ENCODE measurements around the gene TOX4. TPM values are rescaled to one million over a fixed set of nuclear protein-coding genes. Genes with fewer than 3 reads are reported as not detected.

Gene TOX4
- total RNA-seq, 1 donor from 2014 or later = 61.1 TPM

GRCh38 chr14:21525962-21526671 is 49.1 kb downstream of the TOX4 start, which contains the start of gene SALL2:
Gene SALL2 (minus strand): TSS chr14:21526346. CDS start chr14:21526127, 219 bp downstream.
- H3K4me3 Mint-ChIP-seq = peak within 1 kb of the TSS; percentile 80
- no peaks in the 10 kb centered on the region for H3K27me3 Mint-ChIP-seq (ENCODE audit: low read depth)
- H3K9me3 Mint-ChIP-seq = no peaks in the 10 kb centered on the region
- H3K36me3 Mint-ChIP-seq = peaks cover 25% of the 10 kb centered on the region
- H3K27ac Mint-ChIP-seq = peak within 1 kb of the TSS; percentile 90
- H3K4me1 Mint-ChIP-seq = peaks cover 33% of the 10 kb centered on the region
- TF ChIP-seq, protein P1, sequence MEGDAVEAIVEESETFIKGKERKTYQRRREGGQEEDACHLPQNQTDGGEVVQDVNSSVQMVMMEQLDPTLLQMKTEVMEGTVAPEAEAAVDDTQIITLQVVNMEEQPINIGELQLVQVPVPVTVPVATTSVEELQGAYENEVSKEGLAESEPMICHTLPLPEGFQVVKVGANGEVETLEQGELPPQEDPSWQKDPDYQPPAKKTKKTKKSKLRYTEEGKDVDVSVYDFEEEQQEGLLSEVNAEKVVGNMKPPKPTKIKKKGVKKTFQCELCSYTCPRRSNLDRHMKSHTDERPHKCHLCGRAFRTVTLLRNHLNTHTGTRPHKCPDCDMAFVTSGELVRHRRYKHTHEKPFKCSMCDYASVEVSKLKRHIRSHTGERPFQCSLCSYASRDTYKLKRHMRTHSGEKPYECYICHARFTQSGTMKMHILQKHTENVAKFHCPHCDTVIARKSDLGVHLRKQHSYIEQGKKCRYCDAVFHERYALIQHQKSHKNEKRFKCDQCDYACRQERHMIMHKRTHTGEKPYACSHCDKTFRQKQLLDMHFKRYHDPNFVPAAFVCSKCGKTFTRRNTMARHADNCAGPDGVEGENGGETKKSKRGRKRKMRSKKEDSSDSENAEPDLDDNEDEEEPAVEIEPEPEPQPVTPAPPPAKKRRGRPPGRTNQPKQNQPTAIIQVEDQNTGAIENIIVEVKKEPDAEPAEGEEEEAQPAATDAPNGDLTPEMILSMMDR (IDR thresholded peaks at IDR 0.05; ENCODE audit: unreplicated experiment) = no peak
- peak; percentile 75 to 80 for DNase-seq (ENCODE audit: low spot score in 2 of 2, unreplicated experiment in 2 of 2)

DNA sequence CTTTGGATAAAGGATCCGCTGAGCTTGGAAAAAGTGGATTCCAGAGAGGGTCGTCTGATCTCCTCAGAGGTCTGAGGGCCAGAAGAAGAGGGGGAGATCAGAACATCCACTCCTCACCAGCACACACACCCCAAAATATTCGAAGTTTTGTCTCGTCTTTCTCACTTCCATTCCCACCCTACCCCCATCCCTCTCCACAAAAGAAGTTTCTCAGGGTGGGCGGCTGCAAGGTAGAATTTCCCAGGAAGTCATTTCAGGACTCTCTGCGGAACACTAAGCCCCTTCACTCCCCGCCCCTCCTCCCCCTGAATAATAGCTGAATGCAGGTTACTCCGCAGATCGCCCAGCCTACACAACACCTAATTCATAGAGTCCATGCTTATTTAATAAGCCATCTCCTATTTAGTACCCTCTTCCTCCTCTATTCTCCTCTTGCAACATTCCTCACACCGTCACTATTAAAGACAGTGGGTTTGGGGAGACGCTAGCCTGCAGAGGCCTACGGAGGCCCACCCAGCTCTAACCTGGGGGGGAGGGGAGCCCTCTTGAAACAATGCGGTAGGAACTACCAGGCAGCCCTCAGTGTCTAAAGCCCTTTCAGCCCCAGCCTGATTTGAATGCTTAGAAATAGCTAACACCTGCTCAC is 49.8 kb downstream of the TOX4 start:
- TF ChIP-seq, protein P1 (IDR thresholded peaks at IDR 0.05; ENCODE audit: unreplicated experiment) = no peak
- no peaks in the 10 kb centered on the region for H3K27me3 Mint-ChIP-seq (ENCODE audit: low read depth)
- peak overlapping the region; percentile 90 for H3K27ac Mint-ChIP-seq
- peaks cover 24% of the 10 kb centered on the region for H3K36me3 Mint-ChIP-seq
- peaks cover 32% of the 10 kb centered on the region for H3K4me1 Mint-ChIP-seq
- peak overlapping the region; percentile 80 for H3K4me3 Mint-ChIP-seq
- H3K9me3 Mint-ChIP-seq = no peaks in the 10 kb centered on the region
- DNase-seq (ENCODE audit: low spot score in 2 of 2, unreplicated experiment in 2 of 2) = no peak

GRCh38 chr14:21527318-21527679 is 50.3 kb downstream of the TOX4 start:
- no peaks in the 10 kb centered on the region for H3K9me3 Mint-ChIP-seq
- peak overlapping the region; percentile 80 for H3K4me3 Mint-ChIP-seq
- H3K4me1 Mint-ChIP-seq = peaks cover 29% of the 10 kb centered on the region
- no peaks in the 10 kb centered on the region for H3K27me3 Mint-ChIP-seq (ENCODE audit: low read depth)
- peak overlapping the region; percentile 90 for H3K27ac Mint-ChIP-seq
- DNase-seq (ENCODE audit: low spot score in 2 of 2, unreplicated experiment in 2 of 2) = no peak
- TF ChIP-seq, protein P1 (IDR thresholded peaks at IDR 0.05; ENCODE audit: unreplicated experiment) = no peak
- peaks cover 19% of the 10 kb centered on the region for H3K36me3 Mint-ChIP-seq

DNA sequence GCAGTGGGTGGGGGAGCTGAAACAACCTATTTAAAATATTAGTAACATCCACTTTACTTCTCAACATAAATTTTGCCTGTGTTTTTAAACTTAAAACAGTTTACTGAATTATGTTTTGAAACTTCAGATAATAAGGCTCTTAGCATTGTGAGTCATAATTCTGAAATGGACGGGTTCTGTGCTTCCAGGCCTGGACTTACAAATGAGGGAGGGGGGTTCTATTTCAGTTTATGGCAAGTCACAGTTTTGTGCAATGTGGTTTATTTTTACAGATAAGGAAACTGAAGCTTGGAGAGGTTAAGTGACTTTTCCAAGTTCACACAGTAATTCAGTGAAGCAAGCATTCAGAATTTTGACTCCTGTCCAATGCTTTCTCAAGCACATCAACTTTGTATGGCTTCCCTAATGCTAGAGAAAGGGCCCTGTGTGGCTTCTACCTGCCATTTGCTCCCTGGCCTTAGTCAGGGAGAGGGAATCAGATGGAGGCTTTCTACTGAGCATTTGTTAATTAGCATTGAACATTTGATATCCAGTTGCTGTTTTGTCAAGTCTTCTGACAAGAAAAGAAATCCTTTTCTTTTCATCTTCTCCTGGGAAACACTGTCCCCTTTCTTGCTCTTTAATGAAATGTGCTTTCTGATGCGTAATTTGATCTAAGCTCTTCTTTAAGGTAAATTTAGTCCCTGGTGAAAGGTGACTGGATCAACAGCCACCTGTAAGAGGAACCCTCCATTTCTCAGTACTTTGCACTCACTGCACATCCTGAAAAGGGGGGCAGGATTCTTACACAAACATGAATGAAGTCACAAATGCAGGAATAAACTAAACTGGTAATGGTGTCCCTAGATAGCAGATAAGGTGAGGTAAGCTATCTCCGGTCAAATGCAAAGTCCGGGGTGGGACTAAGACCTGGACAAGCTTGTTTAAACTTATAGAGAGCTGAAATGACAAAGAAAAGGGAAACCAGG is 51.7 kb downstream of the TOX4 start:
- Mint-ChIP-seq H3K27ac (peak overlapping the region; percentile 18), H3K27me3 (ENCODE audit: low read depth) (peaks cover 1% of the 10 kb centered on the region), H3K4me3 (no peak overlapping the region), H3K9me3 (no peaks in the 10 kb centered on the region), H3K36me3 (peaks cover 7% of the 10 kb centered on the region), H3K4me1 (peaks cover 22% of the 10 kb centered on the region)
- no peak for DNase-seq (ENCODE audit: low spot score in 2 of 2, unreplicated experiment in 2 of 2)
- TF ChIP-seq, protein P1 (IDR thresholded peaks at IDR 0.05; ENCODE audit: unreplicated experiment) = no peak

- TF ChIP-seq, protein P1 (IDR thresholded peaks at IDR 0.05; ENCODE audit: unreplicated experiment) = no peak
- DNase-seq (ENCODE audit: low spot score in 2 of 2, unreplicated experiment in 2 of 2) = no peak
- Mint-ChIP-seq H3K9me3 (no peaks in the 10 kb centered on the region), H3K36me3 (peaks cover 4% of the 10 kb centered on the region), H3K4me1 (peaks cover 22% of the 10 kb centered on the region), H3K4me3 (no peak overlapping the region), H3K27ac (no peak overlapping the region), H3K27me3 (ENCODE audit: low read depth) (peaks cover 7% of the 10 kb centered on the region)
Measured at GRCh38 chr14:21529515-21529914, 52.5 kb downstream of the TOX4 start.

Data from mesothelial cell of epicardium (in vitro differentiated cells).